ENCODE data around the gene OXER1.

DNA sequence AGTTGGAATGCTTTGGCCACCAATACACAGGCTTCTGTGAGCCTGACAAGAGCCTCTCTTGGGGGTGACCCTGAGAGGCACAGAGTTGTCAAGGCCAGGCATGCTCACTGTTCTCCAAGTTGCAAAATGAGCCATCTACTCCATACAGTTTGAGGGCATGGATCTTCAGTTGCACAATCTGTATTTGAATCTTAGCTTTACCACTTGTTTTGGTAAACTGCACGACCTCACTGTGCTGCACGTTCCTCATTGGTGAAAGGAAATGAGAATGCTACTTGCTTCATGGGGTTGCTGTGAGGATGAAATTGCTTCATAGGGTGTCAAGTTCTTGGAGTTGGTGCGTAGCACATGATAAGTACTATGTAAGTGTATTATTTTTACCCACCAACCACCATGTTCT lies 40.4 kb upstream of the OXER1 start:
- no peak for TF ChIP-seq POLR2A (IDR thresholded peaks at IDR 0.05)
- TF ChIP-seq CTCF (IDR thresholded peaks at IDR 0.05) = no peak
